ENCODE results near the gene RNF208. TPM values are rescaled to one million over a fixed set of nuclear protein-coding genes. Genes with fewer than 3 reads are reported as not detected.
A peak's percentile ranks its signal among the peaks of the same experiment; 100 is the strongest.

The RNF208 gene
- total and polyA plus RNA-seq, 10 of the 15 experiments (the other 5 are each of a cell fraction or from before 2014, with no cell fraction given) = 0.06 to 10.7 (median 0.77) TPM

DNA sequence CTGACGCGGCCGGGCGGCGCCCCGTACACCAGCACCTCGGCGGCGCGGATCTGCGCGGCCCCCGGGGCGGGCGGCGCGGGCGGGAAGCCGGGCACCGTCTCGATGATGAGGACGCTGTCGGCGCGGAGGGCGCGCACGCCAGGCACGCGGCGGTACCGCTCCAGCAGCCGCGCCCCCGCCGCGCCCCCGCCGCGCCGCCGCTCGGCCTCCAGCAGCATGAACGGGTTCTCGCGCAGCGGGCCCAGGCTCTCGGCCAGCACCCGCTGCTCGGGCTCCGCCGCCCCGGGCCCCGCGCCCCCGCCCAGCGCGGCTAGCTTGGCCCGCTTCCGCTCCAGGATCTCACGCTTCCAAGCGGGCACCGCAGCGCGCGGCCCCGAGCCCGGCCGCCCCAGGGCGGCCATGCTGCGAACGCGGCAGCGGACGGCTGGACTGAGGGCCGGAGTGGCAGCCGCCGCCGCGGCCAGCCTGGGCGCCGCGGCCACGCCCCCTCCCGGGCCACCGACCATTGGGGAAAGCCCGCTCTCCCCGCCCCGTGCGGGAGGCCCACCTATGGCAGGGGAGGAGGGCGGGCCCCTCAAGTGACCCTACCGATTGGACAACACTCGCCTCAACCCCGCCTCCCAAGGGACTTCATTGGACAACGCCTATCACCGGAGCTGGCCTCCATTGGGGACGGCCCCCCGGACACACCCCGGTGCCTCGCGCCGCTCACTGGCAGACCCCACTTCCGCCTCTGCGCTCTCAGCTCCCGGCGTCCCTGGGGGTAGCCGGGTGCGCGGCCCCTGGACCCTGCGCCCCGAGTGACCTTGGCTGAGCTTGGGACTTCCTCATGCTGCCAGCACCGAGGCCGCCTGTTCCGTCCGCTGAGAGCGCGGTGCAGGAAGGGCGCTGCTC is 21.5 kb downstream of the RNF208 start, which contains the start of gene TPRN (continued):
- TF ChIP-seq, protein P1, sequence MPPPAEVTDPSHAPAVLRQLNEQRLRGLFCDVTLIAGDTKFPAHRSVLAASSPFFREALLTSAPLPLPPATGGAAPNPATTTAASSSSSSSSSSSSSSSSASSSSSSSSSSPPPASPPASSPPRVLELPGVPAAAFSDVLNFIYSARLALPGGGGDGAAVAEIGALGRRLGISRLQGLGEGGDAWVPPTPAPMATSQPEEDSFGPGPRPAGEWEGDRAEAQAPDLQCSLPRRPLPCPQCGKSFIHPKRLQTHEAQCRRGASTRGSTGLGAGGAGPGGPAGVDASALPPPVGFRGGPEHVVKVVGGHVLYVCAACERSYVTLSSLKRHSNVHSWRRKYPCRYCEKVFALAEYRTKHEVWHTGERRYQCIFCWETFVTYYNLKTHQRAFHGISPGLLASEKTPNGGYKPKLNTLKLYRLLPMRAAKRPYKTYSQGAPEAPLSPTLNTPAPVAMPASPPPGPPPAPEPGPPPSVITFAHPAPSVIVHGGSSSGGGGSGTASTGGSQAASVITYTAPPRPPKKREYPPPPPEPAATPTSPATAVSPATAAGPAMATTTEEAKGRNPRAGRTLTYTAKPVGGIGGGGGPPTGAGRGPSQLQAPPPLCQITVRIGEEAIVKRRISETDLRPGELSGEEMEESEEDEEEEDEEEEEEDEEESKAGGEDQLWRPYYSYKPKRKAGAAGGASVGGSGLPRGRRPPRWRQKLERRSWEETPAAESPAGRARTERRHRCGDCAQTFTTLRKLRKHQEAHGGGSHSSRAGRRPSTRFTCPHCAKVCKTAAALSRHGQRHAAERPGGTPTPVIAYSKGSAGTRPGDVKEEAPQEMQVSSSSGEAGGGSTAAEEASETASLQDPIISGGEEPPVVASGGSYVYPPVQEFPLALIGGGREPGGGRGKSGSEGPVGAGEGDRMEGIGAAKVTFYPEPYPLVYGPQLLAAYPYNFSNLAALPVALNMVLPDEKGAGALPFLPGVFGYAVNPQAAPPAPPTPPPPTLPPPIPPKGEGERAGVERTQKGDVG (CRISPR knock-in tag; IDR thresholded peaks at IDR 0.05) = no peak
- TF ChIP-seq ZNF217 (IDR thresholded peaks at IDR 0.05) (peak; percentile 49; the same call in 1 of the 2 replicates), EGR1 (IDR thresholded peaks at IDR 0.05; ENCODE audit: borderline replicate concordance in 1 of 2, low read depth in 2 of 2, low read length in 2 of 2) (peak in 1 of 2 experiments; percentile 23; a peak in 1 of 3 replicates), E4F1 (IDR thresholded peaks at IDR 0.05; ENCODE audit: borderline replicate concordance, partially characterized antibody) (peak; percentile 82), IKZF2 (IDR thresholded peaks at IDR 0.05) (no peak), SREBF1 (IDR thresholded peaks at IDR 0.05; ENCODE audit: low read length) (no peak), CBX5 (IDR thresholded peaks at IDR 0.05; ENCODE audit: low read depth) (no peak), ZNF274 (IDR thresholded peaks at IDR 0.05; ENCODE audit: insufficient read depth, insufficient read length) (no peak), FOS (IDR thresholded peaks at IDR 0.05; ENCODE audit: borderline replicate concordance, extremely low read depth, insufficient read length) (peak; percentile 78), YBX1 (IDR thresholded peaks at IDR 0.05) (no peak), PBX3 (IDR thresholded peaks at IDR 0.05; ENCODE audit: insufficient replicate concordance, low read depth, low read length) (peak; percentile 48), ESRRA (IDR thresholded peaks at IDR 0.05; ENCODE audit: low read length) (peak; percentile 94), ZNF592 (IDR thresholded peaks at IDR 0.05) (no peak)
- TF ChIP-seq, protein P2, sequence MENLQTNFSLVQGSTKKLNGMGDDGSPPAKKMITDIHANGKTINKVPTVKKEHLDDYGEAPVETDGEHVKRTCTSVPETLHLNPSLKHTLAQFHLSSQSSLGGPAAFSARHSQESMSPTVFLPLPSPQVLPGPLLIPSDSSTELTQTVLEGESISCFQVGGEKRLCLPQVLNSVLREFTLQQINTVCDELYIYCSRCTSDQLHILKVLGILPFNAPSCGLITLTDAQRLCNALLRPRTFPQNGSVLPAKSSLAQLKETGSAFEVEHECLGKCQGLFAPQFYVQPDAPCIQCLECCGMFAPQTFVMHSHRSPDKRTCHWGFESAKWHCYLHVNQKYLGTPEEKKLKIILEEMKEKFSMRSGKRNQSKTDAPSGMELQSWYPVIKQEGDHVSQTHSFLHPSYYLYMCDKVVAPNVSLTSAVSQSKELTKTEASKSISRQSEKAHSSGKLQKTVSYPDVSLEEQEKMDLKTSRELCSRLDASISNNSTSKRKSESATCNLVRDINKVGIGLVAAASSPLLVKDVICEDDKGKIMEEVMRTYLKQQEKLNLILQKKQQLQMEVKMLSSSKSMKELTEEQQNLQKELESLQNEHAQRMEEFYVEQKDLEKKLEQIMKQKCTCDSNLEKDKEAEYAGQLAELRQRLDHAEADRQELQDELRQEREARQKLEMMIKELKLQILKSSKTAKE (IDR thresholded peaks at IDR 0.05; ENCODE audit: low read depth, poor library complexity, severe bottlenecking) = no peak
